Stimulated activated naive CD8-positive, alpha-beta T cell treated with anti-CD3 and anti-CD28 coated beads, Interleukin-15, Interleukin-2, amounts not matched to agents 100 U/mL and 50 U/mL, for 24 hours (primary cell): ENCODE results near the gene NINL.
"Not testable (repeated sequence)": the region's sequence is repeated elsewhere in the genome, so short reads cannot be mapped to it uniquely, and the experiment has no call there.

ENCODE experiments used
- ATAC-seq: fragments of 150-1000 bp; cut with Tn5 transposase; one replicate; pipeline ENCODE4 v1.10.0; 2021
- DNase-seq: peaks from one replicate; pipeline ENCODE4 v3.0.0; 2021

NINL gene

DNA sequence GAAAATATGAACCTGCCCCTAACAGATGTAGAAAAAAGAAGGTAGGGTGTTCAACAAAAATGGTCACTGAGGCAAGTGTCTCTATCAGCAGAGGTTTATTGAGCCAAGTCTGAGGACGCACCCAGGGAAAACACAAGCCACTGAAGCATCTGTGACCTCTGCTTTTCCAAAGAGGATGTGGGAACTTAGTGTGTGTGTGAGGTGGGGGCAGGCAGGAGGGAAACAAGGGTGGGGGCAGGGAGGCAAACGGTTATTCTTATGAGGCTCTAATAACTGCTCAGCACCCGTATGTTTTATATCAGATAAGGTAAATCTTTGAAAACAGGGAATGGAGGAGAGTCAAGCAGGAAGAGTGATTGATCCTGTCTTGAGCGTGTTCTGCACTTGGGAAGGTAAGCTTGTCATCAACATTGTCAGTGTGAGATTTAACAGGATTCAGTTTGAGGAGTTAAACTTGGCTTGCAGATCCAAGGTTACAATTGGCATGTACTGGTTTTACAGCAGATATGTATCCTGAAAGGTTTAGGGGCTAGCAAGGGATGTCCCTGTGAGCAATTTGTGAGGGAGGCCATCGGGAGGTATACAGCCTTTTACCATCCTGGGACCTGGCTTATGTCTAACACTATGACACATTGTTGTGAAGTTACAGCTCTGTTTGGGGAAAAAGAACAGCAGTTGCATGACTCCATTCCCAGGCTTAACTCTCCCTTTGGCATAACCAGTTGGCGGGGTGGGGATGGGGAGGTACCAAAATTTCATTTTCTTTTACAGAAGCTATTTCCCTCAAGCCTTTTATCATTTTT lies 33.7 kb downstream of the NINL start:
- ATAC-seq (no peak), DNase-seq (no peak)

GRCh38 chr20:25550645-25551337 lies 34.5 kb downstream of the NINL start:
- DNase-seq, ATAC-seq: not testable (repeated sequence)

- no peak for ATAC-seq
- DNase-seq: no peak
Observed at GRCh38 chr20:25549843-25550477, 35.4 kb downstream of the NINL start.

DNA sequence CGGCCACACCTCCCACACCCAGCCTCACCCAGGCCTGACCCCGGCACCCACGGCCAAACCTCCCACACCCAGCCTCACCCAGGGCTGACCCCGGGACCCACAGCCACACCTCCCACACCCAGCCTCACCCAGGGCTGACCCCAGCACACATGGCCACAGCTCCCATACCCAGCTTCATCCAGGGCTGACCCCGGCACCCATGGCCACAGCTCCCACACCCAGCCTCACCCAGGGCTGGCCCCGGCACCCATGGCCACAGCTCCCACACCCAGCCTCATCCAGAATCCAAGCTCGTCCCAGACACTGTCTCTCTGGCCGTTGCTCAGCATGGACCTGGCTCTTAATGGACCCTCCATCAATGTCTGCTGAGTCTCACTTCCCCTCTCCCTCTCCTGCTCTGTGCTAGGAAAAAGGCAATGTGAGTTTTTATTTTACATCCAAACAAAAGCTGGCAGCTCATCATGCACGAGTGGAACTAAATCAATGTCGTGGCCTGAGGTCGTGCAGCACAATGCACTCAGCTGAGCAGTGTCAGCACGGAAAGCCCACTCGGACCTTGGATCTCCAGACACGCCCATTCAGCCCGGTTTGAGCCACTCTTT lies 36.1 kb downstream of the NINL start:
- no peak for DNase-seq
- ATAC-seq: no peak

DNA sequence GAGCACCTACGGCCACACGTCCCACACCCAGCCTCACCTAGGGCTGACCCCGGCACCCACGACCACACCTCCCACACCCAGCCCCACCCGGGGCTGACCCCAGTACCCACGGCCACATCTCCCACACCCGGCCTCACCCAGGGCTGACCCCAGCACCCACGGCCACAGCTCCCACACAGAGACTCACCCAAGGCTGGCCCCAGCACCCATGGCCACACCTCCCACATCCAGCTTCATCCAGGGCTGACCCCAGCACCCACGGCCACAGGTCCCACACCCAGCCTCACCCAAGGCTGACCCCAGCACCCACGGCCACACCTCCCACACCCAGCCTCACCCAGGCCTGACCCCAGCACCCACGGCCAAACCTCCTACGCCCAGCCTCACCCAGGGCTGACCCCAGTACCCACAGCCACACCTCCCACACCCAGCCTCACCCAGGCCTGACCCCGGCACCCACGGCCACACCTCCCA lies 36.7 kb downstream of the NINL start:
- ATAC-seq (no peak), DNase-seq (no peak)

- DNase-seq (no peak), ATAC-seq (no peak)
Observed at GRCh38 chr20:25547999-25548398, 37.3 kb downstream of the NINL start.

DNA sequence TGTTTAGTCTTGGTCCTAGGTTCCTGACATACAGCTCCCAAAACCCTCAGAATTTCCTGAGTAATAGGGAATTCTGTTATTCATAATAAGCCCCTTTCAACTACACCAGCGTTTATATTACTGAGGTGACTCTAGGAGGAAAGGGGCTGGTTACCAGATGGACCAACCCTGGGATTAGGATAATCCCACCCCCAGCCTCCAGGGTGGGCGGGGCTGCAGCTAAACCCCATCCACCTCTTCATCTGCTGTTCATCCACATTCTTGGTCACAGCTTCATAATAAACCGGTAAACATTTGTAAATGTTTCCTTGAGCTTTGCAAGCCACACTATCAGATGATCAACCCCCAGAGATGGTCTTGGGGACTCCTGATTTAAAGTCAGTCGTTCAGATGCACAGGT lies 38.3 kb downstream of the NINL start:
- no peak for ATAC-seq
- DNase-seq: no peak

DNA sequence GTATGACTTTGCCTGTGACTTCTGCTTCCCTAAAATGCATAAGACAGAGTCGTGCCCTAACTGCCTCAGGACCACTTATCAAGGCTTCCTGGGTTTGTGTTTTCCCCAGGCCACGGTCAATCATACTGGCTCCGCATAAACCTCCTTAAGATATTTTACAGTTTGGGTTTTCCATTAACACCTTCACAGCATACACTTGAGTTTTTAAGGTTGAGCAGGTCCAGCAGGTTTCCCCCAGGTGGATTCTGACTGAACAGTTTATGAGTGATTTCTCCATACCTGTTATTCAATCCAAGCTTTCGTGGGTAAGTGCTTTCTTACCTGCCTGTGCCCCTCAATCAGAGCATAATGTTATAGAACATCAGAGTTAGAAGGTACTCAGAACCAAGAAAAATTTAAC lies 39.3 kb downstream of the NINL start:
- no peak for DNase-seq
- no peak for ATAC-seq

GRCh38 chr20:25545171-25545570 lies 40.2 kb downstream of the NINL start:
- DNase-seq (no peak), ATAC-seq (no peak)

- DNase-seq (no peak), ATAC-seq (no peak)
Observed at GRCh38 chr20:25544734-25545133, 40.6 kb downstream of the NINL start.

DNA sequence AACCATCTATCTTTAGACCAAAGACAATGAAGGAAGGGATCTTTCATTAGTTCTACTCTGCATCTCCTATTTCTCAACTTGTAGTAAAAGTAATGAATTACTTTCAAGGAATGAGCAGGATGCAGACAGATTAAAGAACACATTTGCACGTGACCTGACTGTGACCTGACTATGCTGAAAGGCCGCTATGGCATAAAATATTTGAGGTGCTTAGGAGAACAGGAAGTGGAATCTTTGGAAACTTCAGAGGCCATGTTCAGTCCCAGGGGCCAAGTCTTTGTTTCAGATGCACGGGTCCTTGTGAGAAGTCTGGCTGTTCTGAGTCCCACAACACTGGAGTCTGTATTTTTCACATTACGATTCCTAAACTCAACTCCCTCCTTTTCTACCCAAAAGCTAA lies 41.0 kb downstream of the NINL start:
- ATAC-seq (no peak), DNase-seq (no peak)

DNA sequence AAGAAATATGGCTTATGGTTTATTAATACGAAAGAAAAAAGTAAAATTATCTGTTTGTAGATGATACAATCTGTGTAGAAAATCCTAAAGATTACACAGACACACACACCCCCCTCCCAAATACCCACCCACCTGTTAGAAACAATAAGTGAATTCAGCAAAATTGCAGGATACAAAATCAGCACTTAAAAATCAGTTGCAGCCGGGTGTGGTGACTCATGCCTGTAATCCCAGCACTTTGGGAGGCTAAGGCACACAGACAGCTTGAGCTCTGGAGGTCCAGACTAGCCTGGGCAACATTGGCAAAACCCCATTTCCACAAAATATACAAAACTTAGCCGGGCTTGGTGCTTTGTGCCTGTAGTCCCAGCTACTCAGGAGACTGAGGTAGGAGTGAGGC lies 42.3 kb downstream of the NINL start:
- ATAC-seq (no peak), DNase-seq (no peak)

- ATAC-seq: peak; percentile 19
Observed at GRCh38 chr20:25541676-25542075, 43.7 kb downstream of the NINL start.

DNA sequence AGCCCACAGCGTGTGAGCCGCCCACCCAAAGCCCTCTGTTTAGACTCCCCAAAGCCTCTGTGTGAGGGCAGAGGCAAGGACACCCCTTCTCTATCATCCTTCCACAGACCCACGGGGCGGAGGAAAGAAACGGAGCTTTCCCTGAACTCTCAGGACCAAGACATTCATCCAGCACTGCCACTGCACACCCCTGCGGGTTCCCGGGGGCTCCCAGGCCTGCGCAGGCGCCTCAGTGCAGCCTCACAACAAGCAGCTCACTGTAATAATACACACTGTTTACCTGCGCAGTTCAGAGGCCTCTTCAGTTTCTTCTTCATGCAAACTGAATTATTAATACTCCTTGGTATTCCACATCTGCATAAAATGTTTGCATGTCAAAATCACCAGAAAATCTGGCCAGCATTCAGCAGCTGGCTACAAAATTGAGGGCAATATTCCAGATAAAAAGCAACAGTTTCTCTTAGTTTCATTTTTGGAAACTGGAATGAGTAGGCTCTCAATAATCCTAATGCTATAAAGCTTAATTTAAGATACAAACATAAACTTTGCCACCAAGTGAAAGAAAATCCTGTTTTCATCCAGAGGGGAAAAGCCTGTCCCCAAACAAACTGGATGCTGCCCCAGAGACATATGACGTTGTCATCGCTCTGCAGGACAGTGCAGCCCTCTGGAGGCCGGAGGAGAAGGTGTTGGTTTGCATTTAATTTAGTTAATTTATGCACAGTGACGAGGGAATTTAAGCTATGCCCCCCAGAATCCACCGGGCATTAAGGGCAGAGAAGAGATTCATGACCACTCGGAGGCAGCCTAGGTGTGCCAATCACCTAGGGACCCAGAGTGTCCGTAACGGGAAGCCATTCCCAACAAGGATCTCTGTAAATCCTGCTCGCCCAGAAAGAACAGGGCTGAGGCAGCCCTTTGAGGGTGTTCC lies 45.3 kb downstream of the NINL start:
- no peak for ATAC-seq
- DNase-seq: no peak

More at GRCh38 chr20:25541676-25542075, 43.7 kb downstream of the NINL start:
- no peak for DNase-seq

DNA sequence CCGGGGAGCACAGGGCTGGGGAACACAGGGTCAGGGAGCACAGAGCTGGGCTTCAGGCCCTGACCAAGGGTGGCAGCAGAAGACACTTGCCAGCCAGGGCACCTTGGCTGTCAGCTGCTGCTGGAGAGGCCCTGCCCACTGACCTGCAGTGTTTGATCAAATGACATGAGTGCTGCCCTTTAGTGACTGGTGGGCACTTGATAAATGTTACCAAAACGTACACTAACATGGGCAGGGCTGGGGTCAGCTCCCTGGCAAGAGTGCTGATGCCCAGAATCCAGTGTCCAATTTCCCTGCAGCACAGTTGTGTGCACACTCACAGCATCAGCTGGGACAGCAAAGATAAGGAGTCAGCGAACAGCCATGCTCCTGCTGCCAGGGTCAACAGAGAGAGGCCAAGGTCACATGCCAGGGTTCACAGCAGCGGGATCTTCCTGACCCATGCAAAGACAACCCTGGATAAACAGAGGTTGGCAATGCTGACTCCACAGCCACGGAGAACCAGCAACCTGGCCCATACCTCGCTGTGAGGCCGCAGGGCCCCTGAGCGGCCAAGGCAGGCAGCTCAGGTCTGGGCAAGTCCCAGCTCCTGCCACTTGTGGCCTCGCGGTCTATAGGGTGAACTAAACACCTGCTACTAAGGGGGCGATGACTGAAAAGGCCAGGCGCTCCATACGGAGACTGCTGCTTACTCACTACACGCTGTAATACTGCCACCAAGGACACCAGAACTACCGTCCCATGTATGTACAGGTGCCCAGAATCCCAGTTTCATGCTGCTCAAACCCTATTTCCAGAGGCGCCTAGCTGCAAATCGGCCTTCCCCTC lies 46.3 kb downstream of the NINL start:
- ATAC-seq: no peak
- no peak for DNase-seq

DNA sequence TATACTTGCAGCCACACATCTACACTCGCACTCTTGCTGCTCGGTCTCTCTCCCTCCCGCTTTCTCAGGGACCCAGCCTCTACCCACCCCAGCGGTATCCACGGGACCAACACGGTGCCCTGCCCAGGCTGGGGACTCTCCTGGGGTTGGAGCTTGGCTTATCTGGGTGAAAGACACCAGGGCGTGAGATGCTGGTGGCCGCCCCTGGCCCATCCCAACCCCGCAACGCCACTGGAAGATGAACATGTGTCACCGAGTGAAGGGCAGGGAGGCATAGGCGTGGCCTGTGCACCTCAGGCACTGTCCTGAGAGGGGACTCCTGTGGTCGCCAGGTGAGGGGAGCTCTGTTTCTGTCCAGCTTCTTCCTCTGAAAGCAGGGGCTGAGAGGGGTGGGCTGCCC lies 47.4 kb downstream of the NINL start:
- no peak for DNase-seq

DNA sequence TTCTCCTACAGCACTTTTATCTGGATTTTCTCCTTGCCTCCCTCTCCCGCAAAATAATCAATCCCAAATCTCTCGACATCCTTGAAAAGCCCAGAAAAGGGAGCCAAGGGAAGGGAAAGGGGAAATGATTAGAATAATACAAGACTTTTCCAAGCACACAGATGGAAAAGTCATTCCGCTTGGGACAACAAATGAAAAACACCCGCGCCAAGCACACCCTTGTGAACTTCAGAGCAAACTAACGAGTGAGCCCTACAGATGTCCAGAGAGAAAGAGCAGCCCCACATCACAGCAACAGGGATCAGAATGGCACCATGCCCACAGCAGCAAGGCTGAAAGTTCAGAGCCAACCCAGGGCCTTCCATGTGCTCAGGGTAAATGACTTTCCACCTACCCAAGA lies 49.6 kb downstream of the NINL start:
- no peak for ATAC-seq
- DNase-seq: no peak

More for the DNA sequence above, 47.4 kb downstream of the NINL start:
- ATAC-seq: no peak

GRCh38 chr20:25534845-25535244 lies 50.5 kb downstream of the NINL start:
- DNase-seq (no peak), ATAC-seq (no peak)

- ATAC-seq: no peak
Observed at GRCh38 chr20:25533920-25534700, 51.2 kb downstream of the NINL start.

GRCh38 chr20:25532971-25533391 lies 52.4 kb downstream of the NINL start:
- DNase-seq: no peak
- no peak for ATAC-seq

More at GRCh38 chr20:25533920-25534700, 51.2 kb downstream of the NINL start:
- DNase-seq: no peak
